OCI-LY1 (cell line): Measurements from ENCODE around the gene ARMC9.

Source experiments
- H2AFZ ChIP-seq: fragments of 200-600 bp; sonication (generic), shearing (Covaris generic); 2 replicates; pipeline ENCODE4 v1.6.0; 2014; ENCODE audit warnings: antibody characterized with exemption, mild to moderate bottlenecking, low read length
- H3F3A ChIP-seq: fragments of 200-600 bp; sonication (generic), shearing (Covaris generic); 2 replicates; pipeline ENCODE4 v1.6.0; 2014; ENCODE audit warnings: mild to moderate bottlenecking, antibody characterized with exemption, low read length, moderate library complexity; ENCODE audit not compliant: insufficient read depth
- H3K27ac ChIP-seq: fragments of 200-600 bp; sonication (generic); 2 replicates; pipeline ENCODE4 v1.5.1; 2014; ENCODE audit warnings: low read length, mixed run types, mild to moderate bottlenecking, low read depth; ENCODE audit not compliant: poor library complexity, severe bottlenecking
- H3K27me3 ChIP-seq: fragments of 200-600 bp; sonication (generic); 2 replicates; pipeline ENCODE4 v1.6.0; 2014; ENCODE audit warnings: antibody characterized with exemption, mild to moderate bottlenecking, low read length, moderate library complexity; ENCODE audit not compliant: insufficient read depth
- H3K36me3 ChIP-seq: fragments of 200-600 bp; sonication (generic); 2 replicates; pipeline ENCODE4 v1.6.1; 2014; ENCODE audit warnings: mild to moderate bottlenecking, antibody characterized with exemption, low read length, moderate library complexity, mixed read lengths; ENCODE audit not compliant: insufficient read depth
- H3K4me1 ChIP-seq: fragments of 200-600 bp; sonication (generic); 2 replicates; pipeline ENCODE4 v1.5.1; 2014; ENCODE audit warnings: mild to moderate bottlenecking, low read length, moderate library complexity; ENCODE audit not compliant: insufficient read depth, severe bottlenecking
- H3K4me2 ChIP-seq: fragments of 200-600 bp; sonication (generic), shearing (Covaris generic); 2 replicates; pipeline ENCODE4 v1.6.1; 2014; ENCODE audit warnings: low read length
- H3K4me3 ChIP-seq: fragments of 200-600 bp; sonication (generic); 2 replicates; pipeline ENCODE4 v1.5.1; 2014; ENCODE audit warnings: low read length, low read depth, mild to moderate bottlenecking, mixed read lengths; ENCODE audit not compliant: poor library complexity, severe bottlenecking
- H3K79me2 ChIP-seq: fragments of 200-600 bp; shearing (Covaris generic); 2 replicates; pipeline ENCODE4 v1.6.1; 2016; ENCODE audit warnings: mixed run types, low read length, mixed read lengths; ENCODE audit not compliant: insufficient read depth
- H3K9ac ChIP-seq: fragments of 200-600 bp; sonication (generic), shearing (Covaris generic); 2 replicates; pipeline ENCODE4 v1.6.1; 2014; ENCODE audit warnings: mild to moderate bottlenecking, low read length, mixed read lengths
- H3K9me2 ChIP-seq: fragments of 200-600 bp; sonication (generic), shearing (Covaris generic); 2 replicates; pipeline ENCODE4 v1.6.1; 2014; ENCODE audit warnings: low read depth, mild to moderate bottlenecking, low read length, mixed read lengths
- H3K9me3 ChIP-seq: fragments of 200-600 bp; shearing (Covaris generic); 2 replicates; pipeline ENCODE4 v1.6.1; 2014; ENCODE audit warnings: low read length, mixed read lengths
- H4K20me1 ChIP-seq: fragments of 200-600 bp; sonication (generic), shearing (Covaris generic); 2 replicates; pipeline ENCODE4 v1.6.0; 2016; ENCODE audit warnings: mild to moderate bottlenecking, low read length; ENCODE audit not compliant: insufficient read depth
- EZH2 ChIP-seq: fragments of 200-600 bp; sonication (generic), shearing (Covaris generic); IDR thresholded peaks from 2 replicates; pipeline ENCODE4 v1.8.0; 2017; ENCODE audit warnings: borderline replicate concordance, mixed run types, mild to moderate bottlenecking, antibody characterized with exemption, low read length, moderate library complexity, mixed read lengths
- TF ChIP-seq, protein P1 (sequence below): fragments of 200-600 bp; sonication (generic), shearing (Covaris generic); IDR thresholded peaks from 2 replicates; pipeline ENCODE4 v1.5.1; 2017; ENCODE audit warnings: mild to moderate bottlenecking, antibody characterized with exemption, low read length, moderate library complexity, mixed read lengths

Gene ARMC9

GRCh38 chr2:231397011-231397927, 198.8 kb downstream of the ARMC9 start:
- H2AFZ ChIP-seq, result no peak overlapping the region
- no peaks in the 10 kb centered on the region for H3K27me3 ChIP-seq
- no peaks in the 10 kb centered on the region for H3K79me2 ChIP-seq
- no peak overlapping the region for H3K4me3 ChIP-seq
- peaks cover 45% of the 10 kb centered on the region for H3K4me1 ChIP-seq
- H3K9me3 ChIP-seq, result no peaks in the 10 kb centered on the region
- no peak overlapping the region for H3K9ac ChIP-seq
- no peaks in the 10 kb centered on the region for H4K20me1 ChIP-seq
- no peak overlapping the region for H3K27ac ChIP-seq
- H3K4me2 ChIP-seq, result no peak overlapping the region
- H3F3A ChIP-seq, result no peaks in the 10 kb centered on the region
- no peaks in the 10 kb centered on the region for H3K36me3 ChIP-seq
- no peaks in the 10 kb centered on the region for H3K9me2 ChIP-seq
- no peak for TF ChIP-seq EZH2

DNA sequence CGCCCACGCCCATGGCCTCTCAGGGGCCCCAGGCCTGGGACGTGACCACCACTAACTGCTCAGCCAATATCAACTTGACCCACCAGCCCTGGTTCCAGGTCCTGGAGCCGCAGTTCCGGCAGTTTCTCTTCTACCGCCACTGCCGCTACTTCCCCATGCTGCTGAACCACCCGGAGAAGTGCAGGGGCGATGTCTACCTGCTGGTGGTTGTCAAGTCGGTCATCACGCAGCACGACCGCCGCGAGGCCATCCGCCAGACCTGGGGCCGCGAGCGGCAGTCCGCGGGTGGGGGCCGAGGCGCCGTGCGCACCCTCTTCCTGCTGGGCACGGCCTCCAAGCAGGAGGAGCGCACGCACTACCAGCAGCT, 199.5 kb downstream of the ARMC9 start:
- Histone ChIP-seq H3F3A (no peaks in the 10 kb centered on the region), H3K27me3 (no peaks in the 10 kb centered on the region), H3K9me2 (no peaks in the 10 kb centered on the region), H3K9me3 (no peaks in the 10 kb centered on the region), H3K4me2 (no peak overlapping the region), H3K27ac (no peak overlapping the region), H3K79me2 (no peaks in the 10 kb centered on the region), H3K9ac (no peak overlapping the region), H3K36me3 (no peaks in the 10 kb centered on the region), H3K4me3 (no peak overlapping the region), H2AFZ (no peak overlapping the region), H3K4me1 (peaks cover 38% of the 10 kb centered on the region), H4K20me1 (no peaks in the 10 kb centered on the region)
- TF ChIP-seq, protein P1, sequence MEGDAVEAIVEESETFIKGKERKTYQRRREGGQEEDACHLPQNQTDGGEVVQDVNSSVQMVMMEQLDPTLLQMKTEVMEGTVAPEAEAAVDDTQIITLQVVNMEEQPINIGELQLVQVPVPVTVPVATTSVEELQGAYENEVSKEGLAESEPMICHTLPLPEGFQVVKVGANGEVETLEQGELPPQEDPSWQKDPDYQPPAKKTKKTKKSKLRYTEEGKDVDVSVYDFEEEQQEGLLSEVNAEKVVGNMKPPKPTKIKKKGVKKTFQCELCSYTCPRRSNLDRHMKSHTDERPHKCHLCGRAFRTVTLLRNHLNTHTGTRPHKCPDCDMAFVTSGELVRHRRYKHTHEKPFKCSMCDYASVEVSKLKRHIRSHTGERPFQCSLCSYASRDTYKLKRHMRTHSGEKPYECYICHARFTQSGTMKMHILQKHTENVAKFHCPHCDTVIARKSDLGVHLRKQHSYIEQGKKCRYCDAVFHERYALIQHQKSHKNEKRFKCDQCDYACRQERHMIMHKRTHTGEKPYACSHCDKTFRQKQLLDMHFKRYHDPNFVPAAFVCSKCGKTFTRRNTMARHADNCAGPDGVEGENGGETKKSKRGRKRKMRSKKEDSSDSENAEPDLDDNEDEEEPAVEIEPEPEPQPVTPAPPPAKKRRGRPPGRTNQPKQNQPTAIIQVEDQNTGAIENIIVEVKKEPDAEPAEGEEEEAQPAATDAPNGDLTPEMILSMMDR, result no peak
- no peak for TF ChIP-seq EZH2

GRCh38 chr2:231398585-231398984, 200.2 kb downstream of the ARMC9 start:
- no peak for TF ChIP-seq EZH2
- TF ChIP-seq, protein P1, result no peak
- H3F3A ChIP-seq, result no peaks in the 10 kb centered on the region
- no peak overlapping the region for H3K9ac ChIP-seq
- H3K9me3 ChIP-seq, result no peaks in the 10 kb centered on the region
- no peaks in the 10 kb centered on the region for H4K20me1 ChIP-seq
- no peaks in the 10 kb centered on the region for H3K27me3 ChIP-seq
- H3K9me2 ChIP-seq, result no peaks in the 10 kb centered on the region
- H3K36me3 ChIP-seq, result no peaks in the 10 kb centered on the region
- H2AFZ ChIP-seq, result no peak overlapping the region
- H3K4me3 ChIP-seq, result no peak overlapping the region
- no peak overlapping the region for H3K27ac ChIP-seq
- no peak overlapping the region for H3K4me2 ChIP-seq
- H3K79me2 ChIP-seq, result no peaks in the 10 kb centered on the region
- H3K4me1 ChIP-seq, result peaks cover 31% of the 10 kb centered on the region
